MCF 10A (cell line): Measurements from ENCODE around the gene TUBGCP6. TPM values are rescaled to one million over a fixed set of nuclear protein-coding genes. Genes with fewer than 3 reads are reported as not detected.
A peak's percentile ranks its signal among the peaks of the same experiment; 100 is the strongest.

Experiments used
- BruUV-seq: library from RNA; stranded (reverse); fragments of 400-500 nt; replicated peaks from 2 replicates; lab custom pipeline; 2021; lab: Mats Ljungman, UMichigan
- CTCF ChIA-PET: fragments of 300-600 bp; sonication (Branson Sonifier 250); formaldehyde crosslinking; extraction: SDS; loops from one replicate; lab custom pipeline; 2021; ENCODE audit warnings: antibody characterized with exemption, inconsistent platforms; lab: Yijun Ruan, JAX
- POLR2A ChIA-PET: fragments of 300-600, 350-650 bp; sonication (Branson Sonifier 250); formaldehyde crosslinking; extraction: SDS; loops from one replicate; lab custom pipeline; 2020; ENCODE audit warnings: antibody characterized with exemption, inconsistent platforms; lab: Yijun Ruan, JAX
- DNase-seq: peaks from one replicate; pipeline ENCODE4 v3.0.0-alpha.2; 2018; ENCODE audit not compliant: unreplicated experiment
- H3K27ac Mint-ChIP-seq: one replicate; pipeline ENCODE4 v1.8.0; 2022; ENCODE audit warnings: mild to moderate bottlenecking, low read depth, mixed read lengths; ENCODE audit not compliant: unreplicated experiment
- H3K27me3 Mint-ChIP-seq: one replicate; pipeline ENCODE4 v1.8.0; 2022; ENCODE audit warnings: mixed read lengths; ENCODE audit not compliant: insufficient read depth, unreplicated experiment
- H3K36me3 Mint-ChIP-seq: one replicate; pipeline ENCODE4 v1.8.0; 2022; ENCODE audit warnings: mild to moderate bottlenecking, moderate library complexity, mixed read lengths; ENCODE audit not compliant: insufficient read depth, unreplicated experiment
- H3K4me1 Mint-ChIP-seq: one replicate; pipeline ENCODE4 v1.8.0; 2022; ENCODE audit warnings: mixed read lengths; ENCODE audit not compliant: insufficient read depth, unreplicated experiment
- H3K4me3 Mint-ChIP-seq: one replicate; pipeline ENCODE4 v1.8.0; 2022; ENCODE audit warnings: mild to moderate bottlenecking, moderate library complexity, mixed read lengths; ENCODE audit not compliant: unreplicated experiment
- H3K9me3 Mint-ChIP-seq: one replicate; pipeline ENCODE4 v1.8.0; 2022; ENCODE audit warnings: mixed read lengths; ENCODE audit not compliant: unreplicated experiment
- CTCF ChIP-seq: fragments of 200-600 bp; IDR thresholded peaks from one replicate; pipeline ENCODE4 v1.8.0; 2022; ENCODE audit warnings: antibody characterized with exemption, mild to moderate bottlenecking; ENCODE audit not compliant: unreplicated experiment
- intact Hi-C: fragments of 100-400 bp; cut with micrococcal nuclease; formaldehyde crosslinking; loops from 2 replicates; pipeline ENCODE4 v1.14.1; 2022
- total RNA-seq: library from RNA; stranded (reverse); gene quantifications from 2 replicates; pipeline ENCODE4 v1.2.3, GENCODE V29; 2022

The TUBGCP6 gene
- total RNA-seq, 1 experiment from 2014 or later, result 27.9 TPM

- ChIA-PET CTCF (interaction anchor here (1.1 to 1.2 kb wide), 2 partner anchors 53 to 159 kb away, joined by 6 read pairs; no protein-coding TSS in a partner anchor), POLR2A (interaction anchor here (0.8 to 1.4 kb wide), 7 partner anchors 9 to 52 kb away, joined by 3 to 8 read pairs (median 4); no protein-coding TSS in a partner anchor)
- H3K4me1 Mint-ChIP-seq, result no peaks in the 10 kb centered on the region
- no peak for DNase-seq
- TF ChIP-seq CTCF, result no peak
- H3K4me3 Mint-ChIP-seq, result peak overlapping the region; percentile 72
- H3K36me3 Mint-ChIP-seq, result peaks cover 48% of the 10 kb centered on the region
- intact Hi-C loops, result no loop called here
- no peaks in the 10 kb centered on the region for H3K27me3 Mint-ChIP-seq
- peak overlapping the region; percentile 49 for H3K27ac Mint-ChIP-seq
- BruUV-seq, result no TSS peak
- H3K9me3 Mint-ChIP-seq, result no peaks in the 10 kb centered on the region
Measured at GRCh38 chr22:50201191-50202129, 43.4 kb downstream of the TUBGCP6 start.

GRCh38 chr22:50200461-50201190, 44.2 kb downstream of the TUBGCP6 start, which contains the start of gene SELENOO:
SELENOO (plus strand) TSS chr22:50201011; CDS start chr22:50201037, 26 bp downstream.
- Mint-ChIP-seq H3K27me3 (no peaks in the 10 kb centered on the region), H3K27ac (peak within 1 kb of the TSS; percentile 49), H3K9me3 (no peaks in the 10 kb centered on the region), H3K36me3 (peaks cover 46% of the 10 kb centered on the region), H3K4me3 (peak within 1 kb of the TSS; percentile 72), H3K4me1 (no peaks in the 10 kb centered on the region)
- DNase-seq, result peak; percentile 88
- POLR2A ChIA-PET, result interaction anchor here (0.7 to 1.3 kb wide), 3 partner anchors 9 to 52 kb away, joined by 3 to 8 read pairs (median 6); no protein-coding TSS in a partner anchor
- TF ChIP-seq CTCF, result no peak
- intact Hi-C loops, result no loop called here
- CTCF ChIA-PET, result interaction anchor here (1.2 kb wide), 1 partner anchor 52 kb away, joined by 6 read pairs; no protein-coding TSS in a partner anchor
- TSS peak; percentile 40 for BruUV-seq

- intact Hi-C loops, result no loop called here
- no peak for DNase-seq
- H3K27me3 Mint-ChIP-seq, result no peaks in the 10 kb centered on the region
- H3K27ac Mint-ChIP-seq, result no peak overlapping the region
- TF ChIP-seq CTCF, result no peak
- BruUV-seq, result no TSS peak
- no peaks in the 10 kb centered on the region for H3K9me3 Mint-ChIP-seq
- ChIA-PET CTCF (interaction anchor here (0.7 to 1.5 kb wide), 2 partner anchors 9 to 53 kb away, joined by 3 to 6 read pairs; no protein-coding TSS in a partner anchor), POLR2A (interaction anchor here (0.7 to 0.8 kb wide), 2 partner anchors 9 to 13 kb away, joined by 3 to 4 read pairs; no protein-coding TSS in a partner anchor)
- peaks cover 43% of the 10 kb centered on the region for H3K36me3 Mint-ChIP-seq
- H3K4me3 Mint-ChIP-seq, result peak overlapping the region; percentile 64
- H3K4me1 Mint-ChIP-seq, result no peaks in the 10 kb centered on the region
Measured at GRCh38 chr22:50199829-50200460, 44.9 kb downstream of the TUBGCP6 start.
